ENCODE results near the gene PBX4.
"Not testable (repeated sequence)": the region's sequence is repeated elsewhere in the genome, so short reads cannot be mapped to it uniquely, and the experiment has no call there.

The PBX4 gene

GRCh38 chr19:19600793-19601330 lies 17.6 kb downstream of the PBX4 start:
- no peaks in the 10 kb centered on the region for H3K27me3 ChIP-seq (ENCODE audit: low read depth, low read length)
- H3K27ac ChIP-seq (ENCODE audit: low read length) = no peak overlapping the region
- no peak overlapping the region for H3K4me3 ChIP-seq (ENCODE audit: low read depth in 1 of 2, low read length in 2 of 2)
- no peaks in the 10 kb centered on the region for H3K36me3 ChIP-seq (ENCODE audit: control insufficient read depth in 1 of 2, insufficient read depth in 2 of 2, low read length in 2 of 2)
- no peaks in the 10 kb centered on the region for H3K4me1 ChIP-seq (ENCODE audit: control insufficient read depth in 1 of 2, insufficient read depth in 2 of 2, low read length in 2 of 2)
- H3K9me3 ChIP-seq (ENCODE audit: control insufficient read depth in 1 of 2, low read length in 2 of 2) = no peaks in the 10 kb centered on the region

- H3K27ac ChIP-seq (ENCODE audit: low read length); H3K36me3 ChIP-seq (ENCODE audit: control insufficient read depth in 1 of 2, insufficient read depth in 2 of 2, low read length in 2 of 2); H3K4me1 ChIP-seq (ENCODE audit: control insufficient read depth in 1 of 2, insufficient read depth in 2 of 2, low read length in 2 of 2); H3K9me3 ChIP-seq (ENCODE audit: control insufficient read depth in 1 of 2, low read length in 2 of 2); H3K4me3 ChIP-seq (ENCODE audit: low read depth in 1 of 2, low read length in 2 of 2); H3K27me3 ChIP-seq (ENCODE audit: low read depth, low read length): not testable (repeated sequence)
Measured at GRCh38 chr19:19598728-19599451, 19.6 kb downstream of the PBX4 start.

- Histone ChIP-seq H3K27me3 (ENCODE audit: low read depth, low read length) (no peaks in the 10 kb centered on the region), H3K4me1 (ENCODE audit: control insufficient read depth in 1 of 2, insufficient read depth in 2 of 2, low read length in 2 of 2) (no peaks in the 10 kb centered on the region), H3K4me3 (ENCODE audit: low read depth in 1 of 2, low read length in 2 of 2) (no peak overlapping the region), H3K27ac (ENCODE audit: low read length) (no peak overlapping the region), H3K36me3 (ENCODE audit: control insufficient read depth in 1 of 2, insufficient read depth in 2 of 2, low read length in 2 of 2) (no peaks in the 10 kb centered on the region), H3K9me3 (ENCODE audit: control insufficient read depth in 1 of 2, low read length in 2 of 2) (no peaks in the 10 kb centered on the region)
Measured at GRCh38 chr19:19597809-19598306, 20.6 kb downstream of the PBX4 start.

- no peak overlapping the region for H3K4me3 ChIP-seq (ENCODE audit: low read depth in 1 of 2, low read length in 2 of 2)
- H3K4me1 ChIP-seq (ENCODE audit: control insufficient read depth in 1 of 2, insufficient read depth in 2 of 2, low read length in 2 of 2) = peaks cover 4 to 11% of the 10 kb centered on the region in 2 donors
- H3K27ac ChIP-seq (ENCODE audit: low read length) = no peak overlapping the region
- H3K9me3 ChIP-seq (ENCODE audit: control insufficient read depth in 1 of 2, low read length in 2 of 2) = no peaks in the 10 kb centered on the region
- H3K36me3 ChIP-seq (ENCODE audit: control insufficient read depth in 1 of 2, insufficient read depth in 2 of 2, low read length in 2 of 2) = no peaks in the 10 kb centered on the region
- no peaks in the 10 kb centered on the region for H3K27me3 ChIP-seq (ENCODE audit: low read depth, low read length)
Measured at GRCh38 chr19:19595171-19595701, 23.3 kb downstream of the PBX4 start.

GRCh38 chr19:19594381-19594780 lies 24.1 kb downstream of the PBX4 start:
- H3K4me3 ChIP-seq (ENCODE audit: low read depth in 1 of 2, low read length in 2 of 2) = no peak overlapping the region
- H3K27ac ChIP-seq (ENCODE audit: low read length) = no peak overlapping the region

GRCh38 chr19:19592690-19593089 lies 25.8 kb downstream of the PBX4 start:
- H3K4me3 ChIP-seq (ENCODE audit: low read depth in 1 of 2, low read length in 2 of 2) = no peak overlapping the region
- H3K4me1 ChIP-seq (ENCODE audit: control insufficient read depth in 1 of 2, insufficient read depth in 2 of 2, low read length in 2 of 2) = peaks cover 4 to 11% of the 10 kb centered on the region in 2 donors
- no peaks in the 10 kb centered on the region for H3K27me3 ChIP-seq (ENCODE audit: low read depth, low read length)
- no peaks in the 10 kb centered on the region for H3K9me3 ChIP-seq (ENCODE audit: control insufficient read depth in 1 of 2, low read length in 2 of 2)
- H3K27ac ChIP-seq (ENCODE audit: low read length) = no peak overlapping the region
- H3K36me3 ChIP-seq (ENCODE audit: control insufficient read depth in 1 of 2, insufficient read depth in 2 of 2, low read length in 2 of 2) = no peaks in the 10 kb centered on the region

More at GRCh38 chr19:19594381-19594780, 24.1 kb downstream of the PBX4 start:
- Histone ChIP-seq H3K27me3 (ENCODE audit: low read depth, low read length) (no peaks in the 10 kb centered on the region), H3K9me3 (ENCODE audit: control insufficient read depth in 1 of 2, low read length in 2 of 2) (no peaks in the 10 kb centered on the region), H3K36me3 (ENCODE audit: control insufficient read depth in 1 of 2, insufficient read depth in 2 of 2, low read length in 2 of 2) (no peaks in the 10 kb centered on the region), H3K4me1 (ENCODE audit: control insufficient read depth in 1 of 2, insufficient read depth in 2 of 2, low read length in 2 of 2) (peaks cover 4 to 11% of the 10 kb centered on the region in 2 donors)

GRCh38 chr19:19591133-19591825 lies 27.2 kb downstream of the PBX4 start:
- peak overlapping the region; percentile 61 for H3K27ac ChIP-seq (ENCODE audit: low read length)
- peaks cover 4 to 11% of the 10 kb centered on the region in 2 donors for H3K4me1 ChIP-seq (ENCODE audit: control insufficient read depth in 1 of 2, insufficient read depth in 2 of 2, low read length in 2 of 2)
- no peaks in the 10 kb centered on the region for H3K36me3 ChIP-seq (ENCODE audit: control insufficient read depth in 1 of 2, insufficient read depth in 2 of 2, low read length in 2 of 2)
- peak overlapping the region in 1 of 2 donors; percentile 17 for H3K4me3 ChIP-seq (ENCODE audit: low read depth in 1 of 2, low read length in 2 of 2)
- no peaks in the 10 kb centered on the region for H3K9me3 ChIP-seq (ENCODE audit: control insufficient read depth in 1 of 2, low read length in 2 of 2)
- H3K27me3 ChIP-seq (ENCODE audit: low read depth, low read length) = no peaks in the 10 kb centered on the region

GRCh38 chr19:19588546-19588945 lies 29.9 kb downstream of the PBX4 start:
- H3K27ac ChIP-seq (ENCODE audit: low read length) = no peak overlapping the region
- no peaks in the 10 kb centered on the region for H3K9me3 ChIP-seq (ENCODE audit: control insufficient read depth in 1 of 2, low read length in 2 of 2)
- no peaks in the 10 kb centered on the region for H3K36me3 ChIP-seq (ENCODE audit: control insufficient read depth in 1 of 2, insufficient read depth in 2 of 2, low read length in 2 of 2)
- H3K27me3 ChIP-seq (ENCODE audit: low read depth, low read length) = no peaks in the 10 kb centered on the region
- H3K4me3 ChIP-seq (ENCODE audit: low read depth in 1 of 2, low read length in 2 of 2) = no peak overlapping the region
- H3K4me1 ChIP-seq (ENCODE audit: control insufficient read depth in 1 of 2, insufficient read depth in 2 of 2, low read length in 2 of 2) = peaks cover 4 to 11% of the 10 kb centered on the region in 2 donors

- no peak overlapping the region for H3K27ac ChIP-seq (ENCODE audit: low read length)
- peaks cover 4 to 11% of the 10 kb centered on the region in 2 donors for H3K4me1 ChIP-seq (ENCODE audit: control insufficient read depth in 1 of 2, insufficient read depth in 2 of 2, low read length in 2 of 2)
- no peaks in the 10 kb centered on the region for H3K9me3 ChIP-seq (ENCODE audit: control insufficient read depth in 1 of 2, low read length in 2 of 2)
- no peak overlapping the region for H3K4me3 ChIP-seq (ENCODE audit: low read depth in 1 of 2, low read length in 2 of 2)
- H3K36me3 ChIP-seq (ENCODE audit: control insufficient read depth in 1 of 2, insufficient read depth in 2 of 2, low read length in 2 of 2) = no peaks in the 10 kb centered on the region
- H3K27me3 ChIP-seq (ENCODE audit: low read depth, low read length) = no peaks in the 10 kb centered on the region
Measured at GRCh38 chr19:19587771-19588170, 30.7 kb downstream of the PBX4 start.

- Histone ChIP-seq H3K4me3 (ENCODE audit: low read depth in 1 of 2, low read length in 2 of 2) (no peak overlapping the region), H3K27me3 (ENCODE audit: low read depth, low read length) (no peaks in the 10 kb centered on the region), H3K36me3 (ENCODE audit: control insufficient read depth in 1 of 2, insufficient read depth in 2 of 2, low read length in 2 of 2) (no peaks in the 10 kb centered on the region), H3K27ac (ENCODE audit: low read length) (no peak overlapping the region), H3K9me3 (ENCODE audit: control insufficient read depth in 1 of 2, low read length in 2 of 2) (no peaks in the 10 kb centered on the region), H3K4me1 (ENCODE audit: control insufficient read depth in 1 of 2, insufficient read depth in 2 of 2, low read length in 2 of 2) (no peaks in the 10 kb centered on the region)
Measured at GRCh38 chr19:19584356-19584755, 34.1 kb downstream of the PBX4 start.

GRCh38 chr19:19582471-19582870 lies 36.0 kb downstream of the PBX4 start:
- no peaks in the 10 kb centered on the region for H3K27me3 ChIP-seq (ENCODE audit: low read depth, low read length)
- H3K4me3 ChIP-seq (ENCODE audit: low read depth in 1 of 2, low read length in 2 of 2) = no peak overlapping the region
- no peaks in the 10 kb centered on the region for H3K36me3 ChIP-seq (ENCODE audit: control insufficient read depth in 1 of 2, insufficient read depth in 2 of 2, low read length in 2 of 2)
- no peaks in the 10 kb centered on the region for H3K4me1 ChIP-seq (ENCODE audit: control insufficient read depth in 1 of 2, insufficient read depth in 2 of 2, low read length in 2 of 2)
- H3K27ac ChIP-seq (ENCODE audit: low read length) = no peak overlapping the region
- no peaks in the 10 kb centered on the region for H3K9me3 ChIP-seq (ENCODE audit: control insufficient read depth in 1 of 2, low read length in 2 of 2)
